Peyer's patch (tissue), 4 donors: ENCODE results near the gene L1CAM. TPM values are rescaled to one million over a fixed set of nuclear protein-coding genes. Genes with fewer than 3 reads are reported as not detected.

Experiments
- DNase-seq, 3 donors: peaks; one replicate each; pipeline ENCODE4 v3.0.0-alpha.2; 2017 to 2019
- H3K27ac ChIP-seq, 4 donors: fragments of 200-600 bp; sonication (generic); one replicate each; pipeline ENCODE4 v1.5.1; 2016 to 2019
- H3K27me3 ChIP-seq, 2 donors: fragments of 200-600 bp; sonication (generic); one replicate each; pipeline ENCODE4 v1.5.1; 2019
- H3K36me3 ChIP-seq, 3 donors: fragments of 200-600 bp; sonication (generic); one replicate each; pipeline ENCODE4 v1.5.1; 2016 to 2019
- H3K4me1 ChIP-seq, 4 donors: fragments of 200-600 bp; sonication (generic); one replicate each; pipeline ENCODE4 v1.5.1; 2016 to 2019
- H3K4me3 ChIP-seq, 4 donors: fragments of 200-600 bp; sonication (generic); 1 replicate in 3 of 4; 2 replicates in 1 of 4; pipeline ENCODE4 v1.5.1; 2016 to 2019; ENCODE audit warnings: mild to moderate bottlenecking in 1 of 4
- H3K9me3 ChIP-seq, 4 donors: fragments of 200-600 bp; sonication (generic); one replicate each; pipeline ENCODE4 v1.5.1; 2016 to 2019; ENCODE audit warnings: mild to moderate bottlenecking in 1 of 4
- POLR2A ChIP-seq, 2 donors: fragments of 450-650 bp; IDR thresholded peaks; one replicate each; pipeline ENCODE4 v1.5.1; 2017; ENCODE audit warnings: antibody characterized with exemption in 2 of 2, mild to moderate bottlenecking in 2 of 2, moderate library complexity in 2 of 2
- total RNA-seq, 4 donors: library from RNA; depleted of rRNA; stranded (reverse); fragments of >200 nt; gene quantifications; one replicate each; pipeline ENCODE4 v1.1.0, GENCODE V29; 2016
- TF ChIP-seq, protein P1 (sequence below), 6 experiments: fragments of 450-650 bp in 4 of 6; fragments of 200-600 bp in 2 of 6; sonication (generic) in 1 of 6; IDR thresholded peaks; one replicate each; pipeline ENCODE4 v1.5.1; 2017 to 2019; ENCODE audit warnings: antibody characterized with exemption in 6 of 6, mild to moderate bottlenecking in 3 of 6, moderate library complexity in 1 of 6

Gene L1CAM
- total RNA-seq, 4 donors from 2014 or later: 1.8 to 7.4 (median 4.6) TPM

DNA sequence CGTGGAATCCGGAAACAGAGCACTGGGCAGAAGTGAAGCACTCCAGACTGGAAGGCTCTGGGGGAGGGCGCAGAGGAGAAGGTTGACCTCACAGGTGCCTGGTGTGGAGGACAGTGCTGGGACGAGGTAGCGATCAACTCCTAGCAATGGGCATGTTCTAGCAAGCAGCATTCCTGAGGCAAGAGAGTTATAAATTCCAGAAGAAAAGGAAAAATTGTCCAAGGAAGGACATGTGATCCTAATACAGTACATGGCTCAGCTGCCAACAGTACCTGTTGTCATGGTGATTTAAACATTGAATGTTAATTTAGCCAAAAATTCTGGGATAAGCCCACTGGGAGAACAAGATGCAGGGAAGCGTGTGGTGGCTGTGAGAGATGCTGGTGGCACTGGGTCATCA is 31.9 kb upstream of the L1CAM start:
- no peak for DNase-seq
- Histone ChIP-seq H3K36me3 (no peaks in the 10 kb centered on the region), H3K27ac (no peak overlapping the region), H3K4me3 (no peak overlapping the region), H3K27me3 (no peaks in the 10 kb centered on the region), H3K9me3 (no peaks in the 10 kb centered on the region), H3K4me1 (peaks cover 0 to 10% (median 0%) of the 10 kb centered on the region in 4 donors)
- TF ChIP-seq, protein P1, sequence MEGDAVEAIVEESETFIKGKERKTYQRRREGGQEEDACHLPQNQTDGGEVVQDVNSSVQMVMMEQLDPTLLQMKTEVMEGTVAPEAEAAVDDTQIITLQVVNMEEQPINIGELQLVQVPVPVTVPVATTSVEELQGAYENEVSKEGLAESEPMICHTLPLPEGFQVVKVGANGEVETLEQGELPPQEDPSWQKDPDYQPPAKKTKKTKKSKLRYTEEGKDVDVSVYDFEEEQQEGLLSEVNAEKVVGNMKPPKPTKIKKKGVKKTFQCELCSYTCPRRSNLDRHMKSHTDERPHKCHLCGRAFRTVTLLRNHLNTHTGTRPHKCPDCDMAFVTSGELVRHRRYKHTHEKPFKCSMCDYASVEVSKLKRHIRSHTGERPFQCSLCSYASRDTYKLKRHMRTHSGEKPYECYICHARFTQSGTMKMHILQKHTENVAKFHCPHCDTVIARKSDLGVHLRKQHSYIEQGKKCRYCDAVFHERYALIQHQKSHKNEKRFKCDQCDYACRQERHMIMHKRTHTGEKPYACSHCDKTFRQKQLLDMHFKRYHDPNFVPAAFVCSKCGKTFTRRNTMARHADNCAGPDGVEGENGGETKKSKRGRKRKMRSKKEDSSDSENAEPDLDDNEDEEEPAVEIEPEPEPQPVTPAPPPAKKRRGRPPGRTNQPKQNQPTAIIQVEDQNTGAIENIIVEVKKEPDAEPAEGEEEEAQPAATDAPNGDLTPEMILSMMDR (IDR thresholded peaks at IDR 0.05): no peak
- TF ChIP-seq POLR2A (IDR thresholded peaks at IDR 0.05): no peak

DNA sequence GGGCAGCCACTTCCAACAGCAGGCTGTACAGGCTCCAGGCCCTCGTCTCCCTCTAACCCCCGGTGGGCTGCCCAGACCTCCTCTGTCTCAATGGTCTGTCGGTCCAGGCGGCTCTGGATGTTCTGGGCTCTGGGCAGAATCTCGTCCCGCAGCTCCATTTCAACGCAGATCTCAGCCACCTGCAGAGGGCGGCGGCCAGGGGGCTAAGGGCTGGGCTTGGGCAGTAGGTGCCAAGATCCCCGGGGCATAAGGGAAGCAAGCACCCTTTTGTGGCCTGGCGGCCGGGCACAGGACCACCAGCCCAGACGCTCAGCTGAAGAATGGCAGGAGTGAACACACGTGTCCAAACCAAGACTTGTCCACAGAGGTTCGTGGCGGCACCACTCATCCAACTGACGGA is 27.7 kb upstream of the L1CAM start:
- no peaks in the 10 kb centered on the region for H3K4me1 ChIP-seq
- DNase-seq: no peak
- H3K4me3 ChIP-seq: no peak overlapping the region
- H3K36me3 ChIP-seq: no peaks in the 10 kb centered on the region
- no peak for TF ChIP-seq POLR2A (IDR thresholded peaks at IDR 0.05)
- H3K27ac ChIP-seq: no peak overlapping the region
- no peaks in the 10 kb centered on the region for H3K27me3 ChIP-seq
- H3K9me3 ChIP-seq: no peaks in the 10 kb centered on the region

- TF ChIP-seq POLR2A (IDR thresholded peaks at IDR 0.05): no peak
- TF ChIP-seq, protein P1 (IDR thresholded peaks at IDR 0.05): no peak
- H3K27me3 ChIP-seq: no peaks in the 10 kb centered on the region
- no peak for DNase-seq
- H3K4me3 ChIP-seq: no peak overlapping the region
- no peaks in the 10 kb centered on the region for H3K36me3 ChIP-seq
- no peaks in the 10 kb centered on the region for H3K9me3 ChIP-seq
- no peaks in the 10 kb centered on the region for H3K4me1 ChIP-seq
- H3K27ac ChIP-seq: no peak overlapping the region
Measured at GRCh38 chrX:153913211-153913610, 27.2 kb upstream of the L1CAM start.

DNA sequence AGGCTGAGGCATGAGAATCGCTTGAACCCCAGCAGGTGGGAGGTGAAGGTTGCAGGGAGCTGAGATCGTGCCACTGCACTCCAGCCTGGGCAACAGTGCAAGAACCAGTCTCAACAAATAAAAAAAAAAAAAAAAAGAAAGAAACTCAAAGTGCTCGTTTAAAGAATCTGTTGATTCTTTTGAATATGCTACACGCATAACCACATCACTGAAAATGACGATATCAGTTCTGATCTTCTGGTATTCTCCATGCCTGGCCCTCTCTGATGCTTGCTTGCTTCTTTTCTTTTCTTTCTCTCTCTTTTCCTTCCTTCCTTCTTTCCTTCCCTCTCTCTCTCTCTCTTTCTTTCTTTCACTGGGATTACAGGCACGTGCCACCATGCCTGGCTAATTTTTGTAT is 25.8 kb upstream of the L1CAM start:
- no peaks in the 10 kb centered on the region for H3K36me3 ChIP-seq
- TF ChIP-seq, protein P1 (IDR thresholded peaks at IDR 0.05): no peak
- TF ChIP-seq POLR2A (IDR thresholded peaks at IDR 0.05): no peak
- H3K4me3 ChIP-seq: no peak overlapping the region
- DNase-seq: no peak
- no peak overlapping the region for H3K27ac ChIP-seq
- no peaks in the 10 kb centered on the region for H3K27me3 ChIP-seq
- H3K9me3 ChIP-seq: no peaks in the 10 kb centered on the region
- no peaks in the 10 kb centered on the region for H3K4me1 ChIP-seq

- no peak for DNase-seq
- Histone ChIP-seq H3K4me1 (no peaks in the 10 kb centered on the region), H3K4me3 (no peak overlapping the region), H3K9me3 (no peaks in the 10 kb centered on the region), H3K27me3 (no peaks in the 10 kb centered on the region), H3K27ac (no peak overlapping the region), H3K36me3 (no peaks in the 10 kb centered on the region)
- TF ChIP-seq POLR2A (IDR thresholded peaks at IDR 0.05): no peak
- TF ChIP-seq, protein P1 (IDR thresholded peaks at IDR 0.05): no peak
Measured at GRCh38 chrX:153910446-153910845, 24.5 kb upstream of the L1CAM start.

DNA sequence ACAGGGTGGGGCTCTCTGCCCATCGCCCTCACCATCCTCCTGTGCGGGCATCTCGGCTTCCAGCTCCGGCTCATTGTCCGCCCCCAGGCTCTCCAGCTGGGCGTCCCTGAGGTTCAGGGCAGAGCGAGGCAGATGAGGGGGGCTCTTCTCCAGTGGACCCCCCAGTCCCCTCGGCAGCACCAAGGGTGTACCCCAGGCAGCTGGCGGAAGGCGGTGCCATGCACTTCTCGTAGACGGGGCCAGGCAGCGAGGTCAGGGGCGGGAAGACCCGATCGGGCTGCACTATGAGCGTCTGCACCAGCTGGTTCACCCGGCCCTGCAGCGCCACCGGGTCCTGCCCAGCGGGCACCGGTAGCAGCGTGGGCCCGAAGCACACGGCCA is 24.0 kb upstream of the L1CAM start:
- Histone ChIP-seq H3K27me3 (no peaks in the 10 kb centered on the region), H3K9me3 (no peaks in the 10 kb centered on the region)
- TF ChIP-seq POLR2A (IDR thresholded peaks at IDR 0.05): no peak
- TF ChIP-seq, protein P1 (IDR thresholded peaks at IDR 0.05): no peak

More for the DNA sequence above, 24.0 kb upstream of the L1CAM start:
- DNase-seq: no peak
- no peak overlapping the region for H3K27ac ChIP-seq
- no peaks in the 10 kb centered on the region for H3K4me1 ChIP-seq
- H3K36me3 ChIP-seq: no peaks in the 10 kb centered on the region
- no peak overlapping the region for H3K4me3 ChIP-seq
